Chondrocyte (in vitro differentiated cells): ENCODE data around the gene SMAD9. TPM values are rescaled to one million over a fixed set of nuclear protein-coding genes. Genes with fewer than 3 reads are reported as not detected.

Source experiments
- DNase-seq: peaks from one replicate; pipeline ENCODE4 v3.0.0; 2021; ENCODE audit warnings: mixed read lengths, low spot score
- H3K27ac Mint-ChIP-seq: one replicate; pipeline ENCODE4 v1.8.0; 2021; ENCODE audit warnings: mild to moderate bottlenecking, moderate library complexity, mixed read lengths; ENCODE audit not compliant: unreplicated experiment
- H3K27me3 Mint-ChIP-seq: 2 replicates; pipeline ENCODE4 v1.8.0; 2021; ENCODE audit warnings: low read depth, mixed read lengths
- H3K36me3 Mint-ChIP-seq: 2 replicates; pipeline ENCODE4 v1.8.0; 2021; ENCODE audit warnings: low read depth, mixed read lengths
- H3K4me1 Mint-ChIP-seq: 2 replicates; pipeline ENCODE4 v1.8.0; 2021; ENCODE audit warnings: low read depth, mild to moderate bottlenecking, mixed read lengths
- H3K4me3 Mint-ChIP-seq: one replicate; pipeline ENCODE4 v1.8.0; 2021; ENCODE audit warnings: mild to moderate bottlenecking, moderate library complexity, mixed read lengths; ENCODE audit not compliant: unreplicated experiment
- H3K9me3 Mint-ChIP-seq: 2 replicates; pipeline ENCODE4 v1.8.0; 2021; ENCODE audit warnings: low read depth, mixed read lengths
- total RNA-seq: library from RNA; stranded (reverse); gene quantifications from 3 replicates; pipeline ENCODE4 v1.2.1, GENCODE V29; 2021
- TF ChIP-seq, protein P1 (sequence below): fragments of 200-600 bp; sonication (generic); IDR thresholded peaks from 2 replicates; pipeline ENCODE4 v1.5.0; 2021; ENCODE audit warnings: antibody characterized with exemption, mild to moderate bottlenecking, moderate library complexity

The SMAD9 gene
- total RNA-seq, 1 donor from 2014 or later: 8.9 TPM

DNA sequence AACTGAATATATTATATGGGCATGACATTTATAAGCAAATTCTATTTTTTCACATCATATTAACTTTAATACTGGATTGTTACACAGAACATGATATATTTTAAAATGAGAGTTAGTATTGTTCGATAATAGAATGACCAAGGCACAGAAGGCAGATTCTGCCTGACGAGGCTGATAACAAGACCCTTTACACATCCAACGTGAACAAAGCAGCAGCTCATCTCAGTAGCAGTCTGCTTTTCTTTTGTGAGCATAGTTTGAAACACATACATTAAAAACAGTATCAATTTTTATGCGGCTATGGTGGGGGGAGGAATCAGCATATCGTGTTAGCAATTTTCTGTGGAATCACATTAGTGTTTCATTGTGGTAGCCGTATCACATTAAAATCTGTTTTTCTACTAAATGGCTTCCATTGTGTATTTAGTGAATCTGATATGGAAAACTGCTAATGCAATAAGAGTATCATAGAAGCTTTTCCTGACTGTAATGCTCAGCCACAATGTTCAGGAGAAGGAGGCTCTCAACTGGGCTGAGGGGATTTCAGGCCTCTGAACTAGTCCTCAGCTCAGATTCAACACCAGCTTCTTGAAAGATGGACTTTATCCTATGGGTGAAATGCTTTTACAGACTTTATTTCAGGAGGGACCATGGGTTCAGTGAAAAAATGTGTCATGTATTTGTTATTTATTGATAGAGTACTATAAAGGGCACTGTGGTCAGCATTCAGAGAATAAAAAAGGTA lies 4.0 kb downstream of the SMAD9 start:
- no peak overlapping the region for H3K4me3 Mint-ChIP-seq
- DNase-seq: no peak
- H3K4me1 Mint-ChIP-seq: peaks cover 30% of the 10 kb centered on the region
- H3K27ac Mint-ChIP-seq: no peak overlapping the region
- H3K36me3 Mint-ChIP-seq: no peaks in the 10 kb centered on the region
- no peaks in the 10 kb centered on the region for H3K9me3 Mint-ChIP-seq
- TF ChIP-seq, protein P1, sequence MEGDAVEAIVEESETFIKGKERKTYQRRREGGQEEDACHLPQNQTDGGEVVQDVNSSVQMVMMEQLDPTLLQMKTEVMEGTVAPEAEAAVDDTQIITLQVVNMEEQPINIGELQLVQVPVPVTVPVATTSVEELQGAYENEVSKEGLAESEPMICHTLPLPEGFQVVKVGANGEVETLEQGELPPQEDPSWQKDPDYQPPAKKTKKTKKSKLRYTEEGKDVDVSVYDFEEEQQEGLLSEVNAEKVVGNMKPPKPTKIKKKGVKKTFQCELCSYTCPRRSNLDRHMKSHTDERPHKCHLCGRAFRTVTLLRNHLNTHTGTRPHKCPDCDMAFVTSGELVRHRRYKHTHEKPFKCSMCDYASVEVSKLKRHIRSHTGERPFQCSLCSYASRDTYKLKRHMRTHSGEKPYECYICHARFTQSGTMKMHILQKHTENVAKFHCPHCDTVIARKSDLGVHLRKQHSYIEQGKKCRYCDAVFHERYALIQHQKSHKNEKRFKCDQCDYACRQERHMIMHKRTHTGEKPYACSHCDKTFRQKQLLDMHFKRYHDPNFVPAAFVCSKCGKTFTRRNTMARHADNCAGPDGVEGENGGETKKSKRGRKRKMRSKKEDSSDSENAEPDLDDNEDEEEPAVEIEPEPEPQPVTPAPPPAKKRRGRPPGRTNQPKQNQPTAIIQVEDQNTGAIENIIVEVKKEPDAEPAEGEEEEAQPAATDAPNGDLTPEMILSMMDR: no peak
- no peaks in the 10 kb centered on the region for H3K27me3 Mint-ChIP-seq

DNA sequence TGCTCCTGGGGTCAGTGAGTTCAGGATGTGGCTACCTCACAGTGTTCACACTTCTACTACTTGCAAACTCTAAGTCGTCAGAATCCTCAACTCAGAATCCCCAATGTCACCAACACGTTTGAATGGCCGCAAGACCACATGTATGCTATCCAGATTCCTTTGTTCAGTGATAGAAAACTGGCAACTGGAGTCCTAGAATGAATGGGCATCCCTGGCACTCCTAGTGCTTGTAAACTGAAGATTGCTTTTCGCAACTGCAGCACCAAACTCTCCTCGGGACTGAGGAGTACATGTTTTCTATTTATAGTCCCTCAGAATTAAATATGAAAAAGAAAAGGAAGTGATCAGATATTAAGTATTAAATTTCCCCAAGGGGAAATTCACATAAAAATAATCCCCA lies 4.9 kb downstream of the SMAD9 start:
- H3K4me3 Mint-ChIP-seq: no peak overlapping the region
- TF ChIP-seq, protein P1: no peak
- no peak overlapping the region for H3K27ac Mint-ChIP-seq
- H3K9me3 Mint-ChIP-seq: no peaks in the 10 kb centered on the region
- H3K4me1 Mint-ChIP-seq: peaks cover 25% of the 10 kb centered on the region
- DNase-seq: no peak
- H3K36me3 Mint-ChIP-seq: no peaks in the 10 kb centered on the region
- no peaks in the 10 kb centered on the region for H3K27me3 Mint-ChIP-seq

DNA sequence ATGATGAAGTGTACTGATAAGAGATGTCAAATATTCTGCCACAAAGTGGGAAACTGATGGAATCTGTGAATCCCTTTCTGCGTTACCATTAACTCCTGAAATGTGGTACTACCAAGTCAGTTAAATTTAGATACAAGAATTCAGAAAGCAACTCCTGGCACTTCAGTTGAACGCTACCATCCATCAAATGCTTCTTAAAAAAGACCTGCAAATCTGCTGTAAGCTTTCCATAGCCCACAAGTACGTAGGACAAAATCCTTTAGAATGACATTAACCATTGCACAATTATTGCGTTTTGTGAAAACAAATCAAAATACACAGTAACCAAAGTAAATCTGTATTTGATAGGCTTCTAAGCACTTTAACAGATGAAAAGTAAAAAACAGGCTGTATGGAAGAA lies 5.4 kb downstream of the SMAD9 start:
- DNase-seq: no peak
- Mint-ChIP-seq H3K4me3 (no peak overlapping the region), H3K27me3 (no peaks in the 10 kb centered on the region), H3K4me1 (peaks cover 25% of the 10 kb centered on the region), H3K27ac (no peak overlapping the region), H3K9me3 (no peaks in the 10 kb centered on the region), H3K36me3 (no peaks in the 10 kb centered on the region)
- TF ChIP-seq, protein P1: no peak

DNA sequence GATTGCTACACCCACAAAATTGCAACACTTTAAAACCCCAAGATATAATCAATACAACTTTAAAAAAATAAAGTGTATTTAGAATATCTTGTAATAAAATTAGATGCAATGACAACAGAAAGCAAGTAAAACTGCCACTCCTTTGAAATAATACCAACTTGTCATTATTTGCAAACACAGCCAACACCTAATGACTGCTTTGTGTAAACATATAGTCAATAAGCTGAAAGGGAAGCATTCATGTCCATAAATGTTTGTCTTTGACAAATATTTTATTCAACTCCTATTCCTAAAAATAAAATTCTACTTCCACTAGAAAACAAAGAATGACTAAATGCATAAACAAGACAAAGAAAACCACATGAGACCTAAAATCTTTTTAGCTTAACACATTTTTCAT lies 6.6 kb downstream of the SMAD9 start:
- H3K4me3 Mint-ChIP-seq: no peak overlapping the region
- H3K9me3 Mint-ChIP-seq: no peaks in the 10 kb centered on the region
- no peaks in the 10 kb centered on the region for H3K36me3 Mint-ChIP-seq
- H3K4me1 Mint-ChIP-seq: peaks cover 18% of the 10 kb centered on the region
- no peak for DNase-seq
- no peaks in the 10 kb centered on the region for H3K27me3 Mint-ChIP-seq
- TF ChIP-seq, protein P1: no peak
- H3K27ac Mint-ChIP-seq: no peak overlapping the region

DNA sequence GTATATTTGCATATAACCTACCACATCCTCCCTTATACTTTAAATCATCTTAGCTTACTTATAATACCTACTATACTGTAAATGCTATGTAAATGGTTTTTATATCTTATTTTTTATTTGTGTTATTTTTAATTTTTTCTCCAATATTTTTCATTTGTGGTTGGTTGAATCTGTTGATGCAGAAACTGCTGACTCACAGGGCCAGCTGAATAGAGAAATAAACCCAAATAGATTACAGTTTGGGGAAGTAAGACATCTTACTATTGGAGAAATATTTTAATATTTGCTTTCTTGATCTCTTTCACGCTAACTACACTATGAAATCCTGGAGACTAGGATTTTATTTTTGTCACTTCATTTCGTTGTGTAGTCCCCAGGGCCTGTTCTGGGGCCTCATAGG lies 7.1 kb downstream of the SMAD9 start:
- TF ChIP-seq, protein P1: no peak
- Mint-ChIP-seq H3K27me3 (no peaks in the 10 kb centered on the region), H3K36me3 (no peaks in the 10 kb centered on the region), H3K27ac (no peak overlapping the region), H3K4me3 (no peak overlapping the region), H3K4me1 (peaks cover 13% of the 10 kb centered on the region), H3K9me3 (no peaks in the 10 kb centered on the region)
- no peak for DNase-seq
